Activated CD4-positive, alpha-beta T cell treated with anti-CD3 and anti-CD28 coated beads, Interleukin-2, amount 50 U/mL, for 24 hours (primary cell): Measurements from ENCODE around the gene EXOC6B.
"Not testable (repeated sequence)": the region's sequence is repeated elsewhere in the genome, so short reads cannot be mapped to it uniquely, and the experiment has no call there.

Experiments
- DNase-seq, 2 donors: peaks; one replicate each; pipeline ENCODE4 v3.0.0-alpha.2; 2020; ENCODE audit warnings: low read depth in 1 of 2, low spot score in 1 of 2

EXOC6B gene

DNA sequence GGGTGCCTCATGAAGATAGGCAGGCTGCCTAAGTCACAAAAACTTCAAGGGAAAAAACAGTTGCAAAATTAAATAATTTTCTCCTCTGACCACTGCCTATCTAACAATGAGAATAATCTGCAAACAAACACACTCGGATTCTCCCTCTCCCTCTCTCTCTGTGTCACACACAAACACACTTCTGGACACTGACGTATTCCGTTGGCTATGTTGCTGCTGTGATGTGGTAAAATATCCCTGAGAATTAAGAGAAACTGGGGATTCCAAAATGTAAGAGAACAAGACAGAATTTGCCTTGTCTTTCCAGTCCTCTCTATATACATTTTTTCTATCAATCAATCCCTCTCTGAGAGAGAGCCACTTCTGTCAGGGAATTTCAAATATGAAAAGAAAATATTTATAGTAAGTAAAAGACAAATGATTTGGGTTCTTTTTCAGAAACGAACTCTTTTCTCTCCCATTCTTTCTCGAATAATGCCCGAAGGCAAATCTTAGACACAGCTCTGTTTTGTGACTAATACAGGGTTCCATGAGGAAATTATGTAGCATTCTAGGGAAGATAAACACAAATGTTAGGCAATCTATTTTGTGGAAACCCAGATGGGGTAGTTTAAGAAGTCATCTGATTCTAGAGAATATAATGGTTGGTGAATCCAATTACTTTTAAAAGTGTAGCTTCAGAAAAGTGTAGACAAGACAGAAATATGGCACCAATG lies 367.9 kb downstream of the EXOC6B start:
- no peak for DNase-seq

DNA sequence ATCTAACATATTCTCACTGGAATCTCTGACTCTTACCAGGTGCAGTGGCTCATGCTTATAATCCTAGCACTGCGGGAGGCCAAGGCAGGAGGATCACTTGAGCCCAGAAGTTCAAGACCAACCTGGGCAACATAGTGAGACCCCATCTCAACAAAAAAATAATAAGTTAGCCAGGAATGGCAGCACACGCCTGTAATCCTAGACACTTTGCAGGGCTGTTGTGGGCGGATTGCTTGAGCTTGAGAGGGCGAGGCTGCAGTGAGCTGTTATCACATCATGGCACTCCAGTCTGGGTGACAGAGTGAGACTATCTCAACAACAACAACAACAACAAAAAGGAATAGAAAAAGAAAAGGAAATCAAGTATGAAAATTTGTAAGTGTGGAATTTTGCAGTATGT lies 371.6 kb downstream of the EXOC6B start:
- DNase-seq = no peak

DNA sequence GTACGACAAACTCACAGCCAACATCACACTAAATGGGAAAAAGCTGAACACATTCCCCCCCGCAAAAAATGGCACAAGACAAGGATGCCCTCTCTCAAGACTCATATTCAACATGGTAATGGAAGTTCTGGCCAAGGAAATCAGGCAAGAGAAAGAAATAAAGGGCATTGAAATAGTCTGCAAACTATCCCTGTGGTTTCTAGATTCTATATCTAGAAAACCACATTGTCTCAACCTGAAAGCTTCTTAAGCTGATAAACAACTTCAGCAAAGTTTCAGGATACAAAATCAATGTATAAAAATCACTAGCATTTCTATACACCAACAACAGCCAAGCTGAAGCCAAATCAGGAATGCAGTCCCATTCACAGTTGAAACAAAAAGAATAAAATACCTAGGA lies 383.6 kb downstream of the EXOC6B start:
- DNase-seq = no peak

DNA sequence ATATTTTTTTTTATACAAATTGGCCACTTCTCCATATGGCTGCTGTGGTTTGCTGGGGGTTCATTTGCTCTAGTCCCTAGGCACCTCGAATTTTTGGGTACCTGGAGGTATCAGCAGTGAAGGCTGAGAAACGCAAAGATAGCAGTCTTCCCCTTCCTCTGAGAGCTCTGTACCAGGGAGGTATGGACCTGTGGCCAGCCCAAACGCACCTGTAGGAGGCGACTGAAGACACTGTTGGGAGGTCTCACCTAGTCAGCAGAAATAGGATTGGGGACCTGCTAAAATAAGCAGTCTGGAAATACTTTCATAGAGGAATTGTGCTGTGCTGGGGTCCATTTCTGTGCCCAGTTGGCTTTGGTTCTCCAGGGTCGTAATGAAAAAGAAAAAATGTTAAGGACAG lies 385.9 kb downstream of the EXOC6B start:
- no peak for DNase-seq

DNA sequence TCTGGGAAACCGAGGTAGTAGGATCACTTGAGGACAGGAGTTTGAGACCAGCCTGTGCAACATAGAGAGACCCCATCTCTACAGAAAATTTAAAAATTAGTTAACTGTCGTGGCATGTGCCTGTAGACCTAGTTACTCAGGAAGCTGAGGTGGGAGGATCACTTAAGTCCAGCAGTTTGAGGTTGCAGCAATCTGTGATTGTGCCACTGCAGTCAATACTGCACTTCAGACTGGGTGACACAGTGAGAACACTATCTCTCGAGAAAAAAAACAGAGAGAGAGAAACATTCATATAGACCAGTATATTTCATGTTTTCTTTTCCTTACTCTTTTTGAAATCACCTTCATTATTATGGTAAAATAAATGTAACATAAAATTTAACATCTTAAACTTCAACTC lies 387.5 kb downstream of the EXOC6B start:
- DNase-seq = no peak

DNA sequence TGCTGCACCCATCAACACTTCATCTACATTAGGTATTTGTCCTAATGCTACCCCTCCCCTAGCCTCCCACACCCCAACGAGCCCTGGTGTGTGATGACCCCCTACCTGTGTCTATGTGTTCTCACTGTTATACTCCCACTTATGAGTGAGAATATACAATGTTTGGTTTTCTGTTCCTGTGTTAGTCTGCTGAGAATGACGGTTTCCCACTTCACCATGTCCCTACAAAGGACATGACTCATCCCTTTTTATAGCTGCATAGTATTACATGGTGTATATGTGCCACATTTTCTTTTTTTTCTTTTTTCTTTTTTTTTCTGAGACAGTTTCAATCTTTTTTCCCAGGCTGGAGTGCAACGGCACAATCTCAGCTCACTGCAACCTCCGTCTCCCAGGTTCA lies 394.1 kb downstream of the EXOC6B start:
- no peak for DNase-seq

DNA sequence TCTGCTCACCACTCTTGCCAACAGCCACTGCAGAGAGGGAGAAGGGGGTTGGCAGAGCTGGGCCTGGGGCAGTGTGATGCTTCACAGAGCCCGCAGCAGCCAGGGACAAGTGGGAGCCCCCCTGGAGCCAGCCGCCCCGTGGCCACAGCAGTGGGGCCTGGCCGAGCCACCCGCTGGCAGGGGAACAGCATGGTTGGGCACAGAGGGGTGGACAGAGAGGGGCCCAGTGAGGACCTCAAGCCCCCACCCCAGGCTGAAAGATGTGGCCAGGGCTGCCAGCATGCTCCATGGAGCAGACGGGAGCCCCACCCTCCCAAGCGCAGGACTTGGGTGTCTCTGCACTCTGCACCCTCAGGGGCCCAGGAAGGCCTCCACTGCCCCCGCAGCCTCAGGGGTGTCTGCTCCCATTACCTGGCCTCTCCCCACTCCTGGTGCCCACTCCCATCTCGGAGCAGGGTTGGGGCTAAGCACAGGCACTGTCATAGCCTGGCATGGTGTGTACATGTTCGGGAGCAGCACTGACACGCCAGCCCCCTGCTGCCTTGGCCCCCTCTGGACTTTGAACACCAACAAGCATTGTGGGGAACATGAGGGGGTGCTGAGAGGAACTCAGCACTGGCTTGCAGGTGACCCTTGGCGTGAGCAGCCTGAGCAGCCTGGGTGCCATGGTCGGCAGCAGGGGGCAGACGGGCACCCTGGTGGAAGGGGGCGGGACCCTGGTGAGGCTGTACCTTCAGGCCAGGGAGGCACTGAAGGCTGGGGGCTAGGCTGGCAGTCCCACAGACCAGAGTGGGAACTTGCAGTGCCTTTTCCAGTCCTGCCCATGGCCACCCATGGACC lies 398.6 kb downstream of the EXOC6B start:
- no peak for DNase-seq

DNA sequence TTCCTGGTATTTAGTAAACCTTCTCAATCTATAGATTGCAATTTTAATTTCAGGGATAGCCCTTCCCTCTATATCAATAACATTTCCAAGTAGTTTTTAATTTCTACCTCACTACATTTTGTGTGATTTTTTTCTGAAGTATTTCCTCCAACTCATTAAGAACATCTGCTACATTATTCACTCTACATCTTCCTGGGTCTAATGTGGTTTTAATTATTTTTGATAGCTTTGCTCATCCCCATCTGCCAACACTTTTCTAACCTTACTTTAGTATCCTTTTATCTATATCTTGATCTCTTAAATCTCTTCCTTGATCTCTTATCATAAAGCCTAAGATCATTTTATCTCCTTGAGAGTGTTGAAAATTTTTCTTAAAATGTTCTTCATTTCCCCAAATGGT lies 399.8 kb downstream of the EXOC6B start:
- DNase-seq = no peak

DNA sequence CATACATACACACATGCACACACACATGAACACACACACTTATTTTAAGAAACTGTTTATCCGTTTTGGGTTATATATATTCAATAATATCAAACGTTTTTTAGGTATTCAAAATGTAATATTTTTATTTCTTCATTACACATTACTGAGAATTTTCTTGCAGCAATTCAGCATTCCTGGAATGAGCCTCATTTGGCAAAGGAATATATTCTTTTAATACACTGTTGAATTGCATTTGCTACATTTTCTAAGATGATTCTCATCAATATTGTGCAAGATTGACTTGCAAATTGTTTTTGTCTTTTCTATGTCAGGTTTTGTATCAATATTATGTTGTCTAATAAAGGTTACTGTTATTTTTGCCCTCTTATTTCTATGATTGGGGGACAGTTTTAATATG lies 402.1 kb downstream of the EXOC6B start:
- DNase-seq = no peak

DNA sequence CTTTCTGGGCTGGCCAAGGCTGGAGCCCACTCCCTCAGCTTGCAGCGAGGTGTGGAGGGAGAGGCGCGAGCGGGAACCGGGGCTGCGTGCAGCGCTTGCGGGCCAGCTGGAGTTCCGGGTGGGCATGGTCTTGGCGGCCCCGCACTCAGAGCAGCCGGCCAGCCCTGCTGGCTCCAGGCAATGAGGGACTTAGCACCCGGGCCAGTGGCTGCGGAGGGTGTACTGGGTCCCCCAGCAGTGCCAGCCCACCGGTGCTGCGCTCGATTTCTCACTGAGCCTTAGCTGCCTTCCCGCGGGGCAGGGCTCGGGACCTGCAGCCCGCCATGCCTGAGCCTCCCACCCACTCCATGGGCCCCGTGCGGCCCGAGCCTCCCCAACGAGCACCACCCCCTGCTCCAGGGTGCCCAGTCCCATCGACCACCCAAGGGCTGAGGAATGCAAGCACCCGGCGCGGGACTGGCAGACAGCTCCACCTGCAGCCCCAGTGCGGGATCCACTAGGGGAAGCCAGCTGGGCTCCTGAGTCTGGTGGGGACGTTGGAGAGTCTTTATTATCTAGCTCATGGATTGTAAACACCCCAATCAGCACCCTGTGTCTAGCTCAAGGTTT lies 404.0 kb downstream of the EXOC6B start:
- DNase-seq = not testable (repeated sequence)

DNA sequence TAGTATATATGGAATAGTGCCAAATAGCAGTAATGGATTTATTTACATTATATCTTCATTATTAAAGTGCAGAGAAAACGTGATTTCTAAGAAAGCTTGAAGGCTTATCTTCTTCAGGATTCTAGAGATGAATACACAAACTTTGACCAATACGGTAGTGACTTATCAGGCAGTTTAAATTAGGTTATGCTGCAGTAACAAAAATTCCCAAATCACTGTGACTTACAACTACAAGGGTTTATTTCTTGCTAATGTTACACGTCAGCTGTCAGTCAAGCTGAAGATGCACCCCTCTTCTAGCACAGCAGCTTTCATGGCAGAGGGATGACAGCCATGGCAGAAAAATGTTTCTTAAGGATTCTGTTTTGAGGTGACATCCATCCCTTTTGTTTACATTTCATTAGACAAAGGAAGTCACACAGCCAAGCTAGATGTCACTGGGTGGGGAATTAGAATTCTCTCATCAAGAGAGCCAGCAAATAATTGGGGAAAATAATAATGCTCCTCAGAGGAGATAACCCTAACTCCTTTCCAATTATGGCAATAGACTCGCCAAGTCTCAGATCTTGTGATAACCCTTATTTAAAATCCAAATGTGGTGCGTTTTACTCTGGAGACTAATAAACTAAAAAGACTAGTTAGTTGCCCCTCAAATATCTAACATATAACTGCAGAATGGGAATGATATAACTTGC lies 409.9 kb downstream of the EXOC6B start:
- no peak for DNase-seq

DNA sequence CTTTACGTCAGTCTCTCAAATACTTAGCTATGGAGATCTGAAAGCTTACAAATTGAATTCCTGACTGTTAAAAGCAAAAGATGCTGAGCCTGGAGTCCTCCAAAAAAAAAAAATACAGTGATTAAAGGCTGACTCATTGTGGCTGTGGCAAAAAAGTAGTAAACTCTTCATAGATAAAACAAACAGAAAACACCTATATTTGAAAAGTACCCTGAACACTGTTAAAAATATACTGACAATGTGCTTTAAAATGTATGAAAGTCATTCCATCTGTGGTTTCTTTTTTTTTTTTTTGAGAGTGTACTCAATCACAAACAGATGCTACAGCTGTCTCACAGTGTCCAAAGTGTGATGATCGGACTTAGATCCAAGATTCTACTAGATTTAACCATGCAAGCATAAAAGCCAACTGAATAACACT lies 410.6 kb downstream of the EXOC6B start:
- DNase-seq = no peak

DNA sequence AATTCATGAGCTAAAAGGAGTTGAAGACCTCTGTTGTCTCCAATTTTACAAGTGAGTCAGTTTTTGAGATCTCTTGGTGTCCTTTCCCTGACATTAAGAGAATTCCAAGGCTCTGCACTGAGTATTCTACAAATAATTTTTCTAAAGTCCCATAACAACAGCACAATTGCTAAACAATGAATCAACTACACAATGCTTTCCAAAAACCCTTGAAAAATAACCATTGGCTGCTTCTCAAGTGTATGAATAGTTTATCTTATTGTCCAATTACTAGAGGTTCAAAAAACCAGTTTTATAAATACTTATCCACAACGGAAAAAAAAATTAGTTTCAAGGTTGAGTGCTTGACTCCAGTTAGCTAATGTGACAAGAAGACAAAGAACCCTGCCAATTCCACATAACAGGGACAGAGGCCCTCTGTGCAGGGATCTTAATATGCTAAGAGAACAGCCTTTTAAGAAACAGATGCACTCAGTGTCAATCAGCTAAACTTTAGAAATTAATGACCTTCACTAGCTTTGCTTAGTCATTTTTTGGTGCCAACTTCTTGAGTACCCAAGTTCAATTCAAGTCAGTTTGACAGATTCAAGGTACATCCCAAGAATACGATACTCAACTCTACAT lies 411.6 kb downstream of the EXOC6B start:
- DNase-seq = no peak

DNA sequence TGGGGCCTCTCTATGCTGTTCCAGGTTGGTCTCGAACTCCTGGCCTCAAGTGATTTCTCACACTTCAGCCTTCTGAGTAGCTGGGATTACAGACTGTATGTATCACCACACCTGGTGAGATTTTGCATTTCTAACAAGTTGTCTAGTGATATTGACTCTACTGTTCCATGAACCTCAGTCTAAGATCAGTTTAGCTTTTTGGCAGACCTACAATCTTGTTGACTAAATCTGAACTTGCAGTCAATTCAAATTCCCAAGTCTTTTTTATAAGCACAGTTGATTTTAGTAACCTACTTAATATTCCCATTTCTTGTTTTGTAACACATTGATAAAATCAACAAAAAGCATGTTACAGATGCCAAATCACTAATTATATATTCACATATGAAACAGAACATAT lies 412.1 kb downstream of the EXOC6B start:
- no peak for DNase-seq

DNA sequence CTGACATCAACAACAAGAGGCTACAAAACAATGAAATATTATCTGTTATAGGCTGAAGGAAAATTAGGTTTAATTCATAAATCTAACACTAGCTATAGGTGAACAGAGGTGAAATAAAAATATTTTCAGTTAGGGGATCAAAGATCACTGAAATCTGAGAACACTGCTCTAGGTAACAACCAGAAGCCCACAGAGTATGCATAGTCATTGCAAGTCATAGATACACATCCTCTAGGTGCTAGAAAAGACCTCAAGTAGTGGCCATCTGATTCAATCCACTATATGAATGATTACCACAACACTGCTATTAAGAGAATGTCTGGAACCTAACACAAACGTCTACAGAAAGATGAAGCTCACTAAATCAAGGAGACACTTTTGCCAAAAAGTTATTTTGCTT lies 413.6 kb downstream of the EXOC6B start:
- no peak for DNase-seq

DNA sequence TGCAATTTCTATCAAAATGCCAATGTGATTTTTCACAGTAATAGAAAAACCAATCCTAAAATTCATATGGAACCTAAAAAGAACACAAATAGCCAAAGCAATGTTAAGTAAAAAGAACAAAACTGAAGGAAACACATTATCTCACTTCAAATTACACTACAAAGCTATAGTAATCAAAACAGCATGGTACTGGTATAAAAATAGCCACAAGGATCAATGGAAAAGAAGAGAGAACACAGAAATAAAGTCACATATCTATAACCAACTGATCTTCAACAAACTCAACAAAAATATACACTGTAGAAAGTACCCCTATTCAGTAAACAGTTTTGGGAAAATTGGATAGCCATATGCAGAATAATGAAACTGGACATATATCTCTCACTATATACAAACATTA lies 426.0 kb downstream of the EXOC6B start:
- no peak for DNase-seq

DNA sequence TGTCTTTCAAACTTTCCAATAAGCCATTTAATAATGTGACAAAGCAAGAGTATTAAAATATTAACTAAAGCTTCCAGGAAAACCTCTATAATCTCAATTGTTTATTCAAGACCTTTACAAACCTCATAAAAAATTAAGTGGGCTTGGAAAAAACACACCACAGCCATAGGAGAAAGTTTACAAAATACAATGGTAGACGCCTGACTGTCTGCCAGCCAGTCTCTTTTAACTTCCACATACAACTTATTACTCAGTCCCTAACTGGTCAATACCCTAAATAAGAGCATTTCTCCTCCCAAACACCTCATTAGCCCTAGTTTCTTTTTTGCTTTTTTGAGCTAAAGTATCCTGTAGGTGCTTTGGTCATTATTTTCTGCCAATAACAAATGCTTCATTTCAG lies 430.7 kb downstream of the EXOC6B start:
- no peak for DNase-seq

DNA sequence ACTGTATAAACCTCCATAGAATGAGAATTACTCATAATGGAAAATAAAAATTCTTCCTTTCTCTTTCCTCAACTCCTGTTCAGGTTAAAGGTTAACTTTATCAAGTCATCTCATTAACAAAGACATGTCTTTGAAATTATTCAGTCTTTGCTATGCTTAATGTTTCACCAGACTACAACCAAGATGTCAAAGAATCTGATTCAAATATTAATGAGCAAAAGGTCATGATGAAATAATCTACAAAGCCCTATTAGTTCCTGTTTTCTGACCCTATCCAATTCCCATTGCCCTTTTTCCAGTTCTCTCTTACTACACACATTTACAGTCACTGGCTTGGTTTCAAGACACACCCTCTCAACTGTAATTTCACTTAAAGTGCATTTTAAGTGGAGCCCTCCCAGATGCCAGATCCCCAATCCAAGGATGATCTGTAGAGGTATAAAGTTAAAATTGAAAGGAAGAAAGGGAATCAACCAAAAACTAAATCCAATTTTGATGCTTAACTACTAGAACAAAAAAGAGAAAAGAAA lies 431.2 kb downstream of the EXOC6B start:
- no peak for DNase-seq

DNA sequence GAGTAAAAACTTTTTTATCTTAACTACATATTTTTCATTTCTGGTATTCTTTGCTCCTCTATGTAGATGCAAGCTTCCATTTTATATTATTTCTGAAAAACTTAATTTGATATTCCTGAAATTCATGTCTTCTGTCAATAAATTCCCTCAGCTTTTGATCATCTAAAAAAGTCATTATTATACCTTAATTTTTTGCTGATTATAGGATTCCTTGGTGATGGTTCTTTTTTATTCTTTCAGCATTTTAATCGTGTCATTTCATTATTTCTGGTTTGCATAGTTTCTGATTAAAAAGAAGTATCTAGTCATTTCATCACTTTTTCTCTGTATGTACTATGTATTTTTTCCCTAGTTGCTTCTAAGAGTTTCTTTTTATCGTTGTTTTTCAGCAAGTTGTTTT lies 436.4 kb downstream of the EXOC6B start:
- no peak for DNase-seq

DNA sequence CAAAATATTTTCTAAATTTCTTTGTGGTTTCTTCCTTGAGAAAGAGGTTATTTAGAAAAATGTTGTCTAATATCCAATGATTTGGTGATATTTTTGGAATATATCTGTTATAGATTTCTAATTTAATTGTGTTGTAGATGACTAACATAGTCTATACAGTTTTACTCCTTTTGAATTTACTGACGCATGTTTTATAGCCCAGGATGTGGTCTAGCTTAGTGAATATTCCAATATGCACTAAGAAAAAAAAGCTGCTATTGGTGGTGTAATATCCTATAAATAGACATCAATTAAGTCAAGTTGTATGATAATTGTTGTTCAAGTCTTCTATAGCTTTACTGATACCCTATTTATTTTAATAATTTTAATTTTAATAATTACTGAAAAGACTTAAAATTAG lies 437.6 kb downstream of the EXOC6B start:
- no peak for DNase-seq

DNA sequence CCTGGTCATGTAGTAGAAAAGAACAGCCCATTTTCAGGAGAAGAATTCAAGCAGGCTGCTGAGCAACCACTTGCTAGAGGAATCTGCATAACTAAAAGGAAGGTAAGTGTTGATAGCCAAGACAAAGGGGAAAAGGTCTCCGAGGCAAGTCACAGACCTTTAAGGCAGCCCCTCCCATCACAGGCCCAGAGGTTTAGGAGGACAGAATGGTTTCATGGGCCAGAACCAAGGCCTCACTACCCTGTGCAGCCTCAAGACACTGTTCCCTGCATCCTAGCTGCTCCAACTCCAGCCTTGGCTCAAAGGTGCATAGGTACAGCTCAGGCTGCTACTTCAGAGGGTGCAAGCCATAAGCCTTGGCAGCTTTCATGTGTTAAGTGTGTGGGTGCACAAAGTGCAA lies 439.5 kb downstream of the EXOC6B start:
- no peak for DNase-seq
